GM23248 (cell line): Measurements from ENCODE around the gene BROX. TPM values are rescaled to one million over a fixed set of nuclear protein-coding genes. Genes with fewer than 3 reads are reported as not detected.
"Not testable (repeated sequence)": the region's sequence is repeated elsewhere in the genome, so short reads cannot be mapped to it uniquely, and the experiment has no call there.

Experiments
- DNase-seq: peaks from one replicate; pipeline ENCODE4 v3.0.0-alpha.2; 2015
- H2AFZ ChIP-seq: fragments of 200-600 bp; sonication (generic); 2 replicates; pipeline ENCODE4 v1.6.1; 2016; ENCODE audit warnings: antibody characterized with exemption
- H3F3A ChIP-seq: fragments of 200-600 bp; sonication (generic); 2 replicates; pipeline ENCODE4 v1.6.1; 2016; ENCODE audit warnings: mild to moderate bottlenecking, antibody characterized with exemption, mixed run types; ENCODE audit not compliant: insufficient read depth
- H3K27ac ChIP-seq: fragments of 200-600 bp; sonication (generic); 2 replicates; pipeline ENCODE4 v1.5.1; 2016; ENCODE audit warnings: mild to moderate bottlenecking
- H3K27me3 ChIP-seq: fragments of 200-600 bp; sonication (generic); replicated peaks from 2 replicates; pipeline ENCODE4 v1.6.1; 2016; ENCODE audit warnings: mild to moderate bottlenecking; ENCODE audit not compliant: insufficient read depth
- H3K36me3 ChIP-seq: fragments of 200-600 bp; sonication (generic); 2 replicates; pipeline ENCODE4 v1.6.1; 2016; ENCODE audit warnings: low read depth, mild to moderate bottlenecking
- H3K4me1 ChIP-seq: fragments of 200-600 bp; sonication (generic); 2 replicates; pipeline ENCODE4 v1.6.1; 2016; ENCODE audit warnings: mild to moderate bottlenecking; ENCODE audit not compliant: insufficient read depth
- H3K4me2 ChIP-seq: fragments of 200-600 bp; sonication (generic); one replicate; pipeline ENCODE4 v1.6.1; 2016; ENCODE audit warnings: mild to moderate bottlenecking; ENCODE audit not compliant: unreplicated experiment
- H3K4me3 ChIP-seq: fragments of 200-600 bp; sonication (generic); 2 replicates; pipeline ENCODE4 v1.5.1; 2016; ENCODE audit warnings: mild to moderate bottlenecking
- H3K79me2 ChIP-seq: fragments of 200-600 bp; sonication (generic); 2 replicates; pipeline ENCODE4 v1.6.1; 2016; ENCODE audit warnings: mild to moderate bottlenecking; ENCODE audit not compliant: insufficient read depth
- H3K9ac ChIP-seq: fragments of 200-600 bp; sonication (generic); 2 replicates; pipeline ENCODE4 v1.6.1; 2016; ENCODE audit warnings: mild to moderate bottlenecking
- H3K9me2 ChIP-seq: fragments of 200-600 bp; sonication (generic); 2 replicates; pipeline ENCODE4 v1.6.1; 2016; ENCODE audit warnings: mixed run types, mild to moderate bottlenecking, moderate library complexity; ENCODE audit not compliant: insufficient read depth
- H3K9me3 ChIP-seq: fragments of 200-600 bp; sonication (generic); one replicate; pipeline ENCODE4 v1.6.1; 2017; ENCODE audit warnings: low read depth
- H4K20me1 ChIP-seq: fragments of 200-600 bp; sonication (generic); 2 replicates; pipeline ENCODE4 v1.6.0; 2016; ENCODE audit not compliant: insufficient read depth
- EZH2 ChIP-seq: fragments of 200-600 bp; sonication (generic); IDR thresholded peaks from 2 replicates; pipeline ENCODE4 v1.6.1; 2018; ENCODE audit warnings: antibody characterized with exemption, mild to moderate bottlenecking; ENCODE audit not compliant: insufficient read depth, poor library complexity, severe bottlenecking
- EZH2phosphoT487 ChIP-seq: fragments of 200-600 bp; sonication (generic); IDR thresholded peaks from 2 replicates; pipeline ENCODE4 v1.6.1; 2018; ENCODE audit warnings: antibody characterized with exemption, moderate library complexity, mild to moderate bottlenecking, low read depth; ENCODE audit not compliant: insufficient read depth
- WGBS, 2 experiments: methylation state at CpG; one replicate each; pipeline ENCODE4 v1.1.6; 2015 to 2017; ENCODE audit warnings: low lambda C conversion rate in 2 of 2, low coverage in 1 of 2; ENCODE audit errors: missing lambda C conversion rate in 2 of 2; 5-methylcytosine and 5-hydroxymethylcytosine counted together
- in situ Hi-C: fragments of 300-500 bp; cut with MboI; formaldehyde crosslinking; loops from 2 replicates; pipeline ENCODE4 v1.15.0; 2020
- polyA plus RNA-seq: library from polyadenylated mRNA; unstranded; fragments of >200 nt; fragmentation: Nextera tagmentation; extraction: Ambion mirVana; gene quantifications from 2 replicates; pipeline ENCODE4 v1.2.1, GENCODE V29; 2016
- total RNA-seq: library from RNA; depleted of rRNA; stranded (reverse); fragments of >200 nt; shearing (Covaris generic); gene quantifications from 2 replicates; pipeline ENCODE4 v1.2.3, GENCODE V29; 2014

The BROX gene
- total and polyA plus RNA-seq, 2 experiments from 2014 or later: 75.7 to 97.7 TPM

DNA sequence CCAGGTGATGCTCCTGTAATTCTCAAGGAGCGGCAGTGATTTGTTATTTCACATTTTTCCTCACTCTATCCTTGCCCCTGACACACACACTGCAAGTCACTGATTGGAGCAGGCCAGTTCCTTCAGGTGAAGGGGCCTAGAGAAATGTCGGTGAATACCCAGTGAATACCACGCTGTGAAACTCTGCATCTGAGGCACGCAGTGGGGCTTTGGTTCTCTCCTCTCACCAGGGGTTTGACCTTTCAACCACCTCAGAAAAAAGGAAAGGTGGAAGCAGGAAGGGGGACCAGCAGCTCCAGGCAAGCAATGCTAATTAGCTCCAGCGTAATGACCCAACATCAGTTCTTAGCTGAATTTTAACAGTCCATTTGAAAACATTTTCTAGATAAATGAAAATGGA is 24.1 kb downstream of the BROX start:
- Histone ChIP-seq H3K27ac (no peak overlapping the region), H2AFZ (no peak overlapping the region), H3K27me3 (no peaks in the 10 kb centered on the region), H3K4me1 (no peaks in the 10 kb centered on the region), H3K9me3 (no peaks in the 10 kb centered on the region), H3K36me3 (peaks cover 44% of the 10 kb centered on the region), H3K4me2 (no peak overlapping the region), H3K4me3 (no peak overlapping the region), H3F3A (peaks cover 44% of the 10 kb centered on the region), H3K79me2 (no peaks in the 10 kb centered on the region), H3K9ac (no peak overlapping the region), H4K20me1 (no peaks in the 10 kb centered on the region), H3K9me2 (no peaks in the 10 kb centered on the region)
- no peak for TF ChIP-seq EZH2phosphoT487
- TF ChIP-seq EZH2: no peak
- in situ Hi-C loops: no loop called here
- 54 to 57% methylated on average over 5 of the region's 5 CpGs for WGBS, 2 experiments
- no peak for DNase-seq

DNA sequence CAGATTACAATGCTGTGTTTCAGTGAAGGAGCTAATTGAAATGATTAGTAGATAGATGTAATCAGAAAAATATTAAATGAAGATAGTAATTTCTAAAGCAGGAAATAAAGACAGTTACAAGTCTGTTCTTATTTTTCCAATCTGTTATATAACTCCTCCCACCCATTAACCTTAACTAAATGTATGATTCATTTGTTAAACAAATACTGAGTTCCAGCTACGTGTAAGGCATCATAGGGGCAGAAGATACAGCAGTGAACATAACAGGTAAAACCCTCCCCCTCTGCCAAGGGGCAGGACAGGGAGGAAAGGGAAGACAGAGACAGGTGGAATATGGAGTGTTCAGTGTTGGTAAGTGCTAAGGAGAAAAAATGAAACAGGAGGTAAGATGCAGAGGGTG is 24.6 kb downstream of the BROX start, which contains the start of gene FAM177B:
Gene FAM177B (plus strand): TSS at position 231 of the 400 bp plus-strand sequence. CDS start 9,344 bp downstream, outside the sequence.
- H3K27ac ChIP-seq: no peak within 1 kb of the TSS
- H3K9me3 ChIP-seq: no peaks in the 10 kb centered on the region
- no peaks in the 10 kb centered on the region for H4K20me1 ChIP-seq
- H3K4me1 ChIP-seq: no peaks in the 10 kb centered on the region
- no peak within 1 kb of the TSS for H3K4me3 ChIP-seq
- peaks cover 39% of the 10 kb centered on the region for H3K36me3 ChIP-seq
- H3K9me2 ChIP-seq: no peaks in the 10 kb centered on the region
- no peak for DNase-seq
- no peaks in the 10 kb centered on the region for H3K79me2 ChIP-seq
- no peak for TF ChIP-seq EZH2phosphoT487
- no peak for TF ChIP-seq EZH2
- no peak within 1 kb of the TSS for H3K4me2 ChIP-seq
- H3K9ac ChIP-seq: no peak within 1 kb of the TSS
- H2AFZ ChIP-seq: no peak within 1 kb of the TSS
- in situ Hi-C loops: no loop called here
- 22 to 48% methylated on average over 1 of the region's 1 CpG for WGBS, 2 experiments
- H3K27me3 ChIP-seq: no peaks in the 10 kb centered on the region
- peaks cover 41% of the 10 kb centered on the region for H3F3A ChIP-seq

DNA sequence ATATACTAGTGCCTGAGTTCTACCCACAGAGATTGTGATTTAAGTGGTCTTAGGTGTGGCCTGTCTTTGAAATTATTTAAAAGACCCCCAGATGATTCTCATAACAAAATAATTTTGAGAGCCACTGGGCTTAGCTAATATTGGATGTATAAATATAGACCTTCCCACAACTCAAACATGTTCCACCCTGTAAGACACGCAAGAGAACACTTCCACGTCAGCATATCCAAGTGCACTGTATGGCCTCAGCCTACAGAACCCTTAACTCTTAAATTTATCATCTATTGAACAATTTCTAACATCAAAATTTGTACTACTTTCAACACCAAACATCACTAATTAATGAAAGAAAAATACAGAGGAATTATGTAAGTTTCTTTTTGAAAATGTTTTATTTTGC is 27.1 kb downstream of the BROX start:
- no peaks in the 10 kb centered on the region for H3K27me3 ChIP-seq
- no peaks in the 10 kb centered on the region for H3K9me2 ChIP-seq
- WGBS, 2 experiments: 88 to 94% methylated on average over 2 of the region's 2 CpGs
- no peaks in the 10 kb centered on the region for H3K79me2 ChIP-seq
- in situ Hi-C loops: no loop called here
- TF ChIP-seq EZH2phosphoT487 (no peak), EZH2 (no peak)
- H3K4me1 ChIP-seq: no peaks in the 10 kb centered on the region
- H3K4me3 ChIP-seq: no peak overlapping the region
- DNase-seq: no peak
- H3K4me2 ChIP-seq: no peak overlapping the region
- H2AFZ ChIP-seq: no peak overlapping the region
- no peaks in the 10 kb centered on the region for H4K20me1 ChIP-seq
- H3K9me3 ChIP-seq: no peaks in the 10 kb centered on the region
- H3F3A ChIP-seq: peaks cover 23% of the 10 kb centered on the region; the same call in 1 of the 2 replicates
- H3K36me3 ChIP-seq: peaks cover 18% of the 10 kb centered on the region
- no peak overlapping the region for H3K27ac ChIP-seq
- H3K9ac ChIP-seq: no peak overlapping the region

DNA sequence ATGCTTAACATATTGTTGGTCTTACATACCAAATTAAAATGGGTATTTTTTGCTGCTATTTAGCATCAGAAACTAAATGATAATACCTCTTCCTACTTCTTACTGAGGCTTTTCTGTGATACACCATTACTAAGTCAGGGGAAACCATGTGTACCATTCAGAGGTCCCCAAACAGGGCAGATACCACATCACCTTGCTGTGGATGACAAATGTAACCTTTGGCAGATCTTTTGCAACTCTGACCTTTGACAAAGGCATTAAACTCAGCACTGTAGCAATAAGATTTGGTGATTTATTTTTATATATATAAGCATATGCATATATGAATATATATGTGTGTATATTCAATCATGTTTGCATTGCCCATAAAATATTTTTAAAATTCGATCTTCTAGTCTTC is 27.6 kb downstream of the BROX start:
- no peak for DNase-seq
- H2AFZ ChIP-seq: no peak overlapping the region
- H3K79me2 ChIP-seq: no peaks in the 10 kb centered on the region
- in situ Hi-C loops: no loop called here
- no peak overlapping the region for H3K4me3 ChIP-seq
- peaks cover 18% of the 10 kb centered on the region; the same call in 1 of the 2 replicates for H3F3A ChIP-seq
- no peak overlapping the region for H3K9ac ChIP-seq
- no peaks in the 10 kb centered on the region for H3K27me3 ChIP-seq
- H3K4me1 ChIP-seq: no peaks in the 10 kb centered on the region
- H3K27ac ChIP-seq: no peak overlapping the region
- H4K20me1 ChIP-seq: no peaks in the 10 kb centered on the region
- H3K36me3 ChIP-seq: peaks cover 13% of the 10 kb centered on the region
- H3K4me2 ChIP-seq: no peak overlapping the region
- H3K9me2 ChIP-seq: no peaks in the 10 kb centered on the region
- TF ChIP-seq EZH2phosphoT487: no peak
- no peak for TF ChIP-seq EZH2
- H3K9me3 ChIP-seq: no peaks in the 10 kb centered on the region
- 31 to 52% methylated on average over 1 of the region's 1 CpG for WGBS, 2 experiments

DNA sequence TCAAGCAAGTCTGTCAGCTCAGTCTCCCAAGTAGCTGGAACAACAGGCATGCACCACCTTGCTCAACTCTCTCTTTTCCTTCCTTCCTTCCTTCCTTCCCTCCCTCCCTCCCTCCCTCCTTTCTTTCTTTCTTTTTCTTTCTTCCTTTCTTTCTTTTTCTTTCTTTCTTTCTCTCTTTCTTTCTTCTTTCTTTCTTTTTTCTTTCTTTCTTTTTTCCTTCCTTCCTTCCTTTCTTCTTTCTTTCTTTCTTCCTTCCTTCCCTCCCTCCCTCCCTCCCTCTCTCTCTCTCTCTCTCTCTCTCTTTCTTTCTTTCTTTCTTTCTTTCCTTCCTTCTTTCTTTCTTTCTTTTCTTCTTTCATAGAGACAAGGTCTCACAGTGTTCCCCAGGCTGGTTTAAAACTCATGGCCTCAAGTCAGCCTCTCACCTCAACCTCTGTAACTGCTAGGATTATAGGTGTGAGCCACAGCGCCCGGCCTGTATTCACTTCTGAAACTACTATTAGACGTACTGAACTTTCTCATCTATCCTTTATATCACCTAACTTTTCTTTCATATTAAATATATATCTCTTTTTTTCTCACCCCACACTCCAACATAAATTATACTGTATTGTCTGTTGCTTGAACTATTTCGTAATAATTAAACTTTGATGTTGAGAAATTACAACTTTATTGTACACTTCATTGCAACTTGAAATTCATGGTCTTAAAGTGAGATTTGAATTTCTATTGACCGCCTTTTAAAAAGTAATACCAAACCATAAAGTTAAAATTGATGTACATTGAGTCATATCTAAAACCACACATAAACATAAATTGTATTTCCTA is 29.5 kb downstream of the BROX start:
- H3K9me2 ChIP-seq, in situ Hi-C loops, H3K9me3 ChIP-seq: not testable (repeated sequence)

More for the DNA sequence above, 29.5 kb downstream of the BROX start:
- H3K9ac ChIP-seq, H3K79me2 ChIP-seq, H3K27me3 ChIP-seq, H3K36me3 ChIP-seq, H3F3A ChIP-seq, H3K27ac ChIP-seq, H3K4me1 ChIP-seq, H3K4me3 ChIP-seq, H4K20me1 ChIP-seq, H2AFZ ChIP-seq, H3K4me2 ChIP-seq, DNase-seq: not testable (repeated sequence)
- 93 to 96% methylated on average over 5 of the region's 5 CpGs for WGBS, 2 experiments
